ENCODE data around the gene CCDC110. TPM values are rescaled to one million over a fixed set of nuclear protein-coding genes. Genes with fewer than 3 reads are reported as not detected.

CCDC110 gene
- total and polyA plus RNA-seq, 7 donors, result 0.69 to 9.3 (median 1.6) TPM

DNA sequence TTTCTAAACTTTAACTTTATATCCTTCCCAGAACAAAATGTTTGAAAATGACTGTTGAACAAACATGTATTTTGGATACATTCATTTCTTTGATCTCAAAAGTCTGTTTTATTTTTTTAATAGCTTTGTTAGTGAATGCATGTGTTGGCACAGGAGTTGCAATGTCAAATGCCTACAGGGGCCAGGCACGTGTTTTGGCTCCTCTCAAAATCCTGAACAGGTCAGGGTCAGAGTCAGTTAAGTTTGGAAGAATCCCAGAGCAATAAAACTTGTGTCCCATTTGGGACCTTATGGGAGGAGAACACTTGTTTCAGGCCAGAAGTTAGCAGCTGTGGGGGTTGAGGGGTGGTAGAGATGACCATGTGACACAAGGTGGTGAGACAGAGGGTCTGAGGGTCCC, 29.0 kb upstream of the CCDC110 start:
- WGBS, 2 donors, result 35 to 61% methylated on average over 1 of the region's 1 CpG
- peaks cover 0 to 6% (median 2%) of the 10 kb centered on the region in 4 donors for H3K9me3 ChIP-seq
- TF ChIP-seq, protein P1, sequence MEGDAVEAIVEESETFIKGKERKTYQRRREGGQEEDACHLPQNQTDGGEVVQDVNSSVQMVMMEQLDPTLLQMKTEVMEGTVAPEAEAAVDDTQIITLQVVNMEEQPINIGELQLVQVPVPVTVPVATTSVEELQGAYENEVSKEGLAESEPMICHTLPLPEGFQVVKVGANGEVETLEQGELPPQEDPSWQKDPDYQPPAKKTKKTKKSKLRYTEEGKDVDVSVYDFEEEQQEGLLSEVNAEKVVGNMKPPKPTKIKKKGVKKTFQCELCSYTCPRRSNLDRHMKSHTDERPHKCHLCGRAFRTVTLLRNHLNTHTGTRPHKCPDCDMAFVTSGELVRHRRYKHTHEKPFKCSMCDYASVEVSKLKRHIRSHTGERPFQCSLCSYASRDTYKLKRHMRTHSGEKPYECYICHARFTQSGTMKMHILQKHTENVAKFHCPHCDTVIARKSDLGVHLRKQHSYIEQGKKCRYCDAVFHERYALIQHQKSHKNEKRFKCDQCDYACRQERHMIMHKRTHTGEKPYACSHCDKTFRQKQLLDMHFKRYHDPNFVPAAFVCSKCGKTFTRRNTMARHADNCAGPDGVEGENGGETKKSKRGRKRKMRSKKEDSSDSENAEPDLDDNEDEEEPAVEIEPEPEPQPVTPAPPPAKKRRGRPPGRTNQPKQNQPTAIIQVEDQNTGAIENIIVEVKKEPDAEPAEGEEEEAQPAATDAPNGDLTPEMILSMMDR (IDR thresholded peaks at IDR 0.05), result no peak
- TF ChIP-seq POLR2A (IDR thresholded peaks at IDR 0.05) (no peak), POLR2AphosphoS5 (IDR thresholded peaks at IDR 0.05) (no peak), EP300 (IDR thresholded peaks at IDR 0.05) (no peak)
- intact Hi-C loops (cut with DNase I), result no loop called here
- DNase-seq, result no peak
- H3K4me3 ChIP-seq, result no peak overlapping the region
- H3K4me1 ChIP-seq, result peaks cover 0 to 14% (median 7%) of the 10 kb centered on the region in 4 donors
- H3K27ac ChIP-seq, result peak overlapping the region in 2 of 4 donors; percentile 8 to 17
- peaks cover 6 to 26% (median 12%) of the 10 kb centered on the region in 4 donors for H3K36me3 ChIP-seq
- no peaks in the 10 kb centered on the region for H3K27me3 ChIP-seq

DNA sequence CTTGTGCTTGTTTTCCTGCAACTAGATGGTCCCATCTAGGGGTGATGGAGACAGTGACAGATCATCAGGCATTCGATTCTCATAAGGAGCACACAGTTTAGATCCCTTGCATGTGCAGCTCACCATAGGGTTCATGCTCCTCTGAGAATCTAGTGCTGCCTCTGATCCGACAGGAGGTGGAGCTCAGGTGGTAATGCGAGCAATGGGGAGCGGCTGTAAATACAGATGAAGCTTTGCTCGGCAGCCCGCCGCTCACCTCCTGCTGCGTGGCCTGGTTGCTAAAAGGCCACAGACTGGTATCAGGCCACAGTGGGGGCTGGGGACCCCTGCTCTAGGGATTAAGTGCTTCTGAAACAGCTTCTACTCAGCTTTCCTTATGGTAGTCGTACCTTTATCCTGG, 28.5 kb upstream of the CCDC110 start:
- H3K4me1 ChIP-seq, result peaks cover 0 to 12% (median 5%) of the 10 kb centered on the region in 4 donors
- DNase-seq, result no peak
- 95 to 96% methylated on average over 9 of the region's 9 CpGs for whole genome bisulfite sequencing, 2 donors
- H3K27ac ChIP-seq, result peak overlapping the region in 1 of 4 donors; percentile 17
- no peak overlapping the region for H3K4me3 ChIP-seq
- intact Hi-C loops (cut with DNase I), result no loop called here
- H3K9me3 ChIP-seq, result peaks cover 0 to 6% (median 2%) of the 10 kb centered on the region in 4 donors
- H3K36me3 ChIP-seq, result peaks cover 6 to 26% (median 11%) of the 10 kb centered on the region in 4 donors
- H3K27me3 ChIP-seq, result no peaks in the 10 kb centered on the region
- TF ChIP-seq POLR2AphosphoS5 (IDR thresholded peaks at IDR 0.05) (no peak), POLR2A (IDR thresholded peaks at IDR 0.05) (no peak), EP300 (IDR thresholded peaks at IDR 0.05) (no peak)
- TF ChIP-seq, protein P1 (IDR thresholded peaks at IDR 0.05), result no peak

DNA sequence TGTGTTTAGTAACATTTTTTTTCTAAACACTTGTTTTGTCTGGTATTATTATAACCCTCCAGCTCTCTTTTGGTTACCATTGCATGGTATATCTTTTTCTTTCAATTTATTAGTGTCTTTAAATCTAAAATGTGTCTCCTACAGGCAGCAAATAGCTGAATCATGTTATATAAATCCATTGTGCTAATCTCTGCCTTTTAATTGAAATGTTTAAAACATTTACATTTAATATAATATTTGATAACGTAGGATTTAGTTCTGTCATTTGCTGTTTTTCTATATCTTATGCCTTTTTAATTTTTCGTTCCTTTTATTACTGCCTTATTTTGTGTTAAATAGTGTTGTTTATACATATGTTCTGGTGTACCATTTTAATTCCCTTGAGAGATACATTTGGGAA, 17.1 kb upstream of the CCDC110 start:
- Histone ChIP-seq H3K9me3 (peaks cover 0 to 4% (median 2%) of the 10 kb centered on the region in 4 donors), H3K27ac (no peak overlapping the region), H3K4me1 (no peaks in the 10 kb centered on the region), H3K4me3 (no peak overlapping the region), H3K27me3 (no peaks in the 10 kb centered on the region), H3K36me3 (no peaks in the 10 kb centered on the region)
- TF ChIP-seq, protein P1 (IDR thresholded peaks at IDR 0.05), result no peak
- TF ChIP-seq EP300 (IDR thresholded peaks at IDR 0.05) (no peak), POLR2A (IDR thresholded peaks at IDR 0.05) (no peak), POLR2AphosphoS5 (IDR thresholded peaks at IDR 0.05) (no peak)
- 71 to 92% methylated on average over 2 of the region's 2 CpGs for WGBS, 2 donors
- no peak for DNase-seq
- intact Hi-C loops (cut with DNase I), result no loop called here

DNA sequence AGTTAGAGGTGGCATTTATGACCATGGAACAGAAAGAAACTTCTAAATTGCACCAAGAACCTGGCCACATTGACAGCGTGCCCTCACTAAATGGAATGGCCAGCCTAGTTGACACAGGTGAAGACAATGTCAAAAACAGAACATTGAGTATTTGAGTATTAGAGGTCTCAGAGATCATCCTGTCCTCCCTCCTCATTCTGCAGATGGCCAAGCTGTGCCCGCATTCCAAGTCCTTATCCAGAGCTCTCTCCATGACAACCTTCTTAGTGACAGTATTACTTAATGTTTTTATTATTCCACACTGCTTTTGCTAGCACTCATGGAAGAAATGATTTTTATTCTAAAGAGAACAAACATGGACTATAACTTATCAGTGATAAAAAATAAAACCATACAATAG, 9.9 kb upstream of the CCDC110 start:
- 70 to 91% methylated on average over 2 of the region's 2 CpGs for WGBS, 2 donors
- H3K4me3 ChIP-seq, result no peak overlapping the region
- no peak for DNase-seq
- H3K9me3 ChIP-seq, result no peaks in the 10 kb centered on the region
- no peaks in the 10 kb centered on the region for H3K4me1 ChIP-seq
- no peak for TF ChIP-seq POLR2AphosphoS5 (IDR thresholded peaks at IDR 0.05)
- no peak for TF ChIP-seq EP300 (IDR thresholded peaks at IDR 0.05)
- no peak for TF ChIP-seq POLR2A (IDR thresholded peaks at IDR 0.05)
- TF ChIP-seq, protein P1 (IDR thresholded peaks at IDR 0.05), result no peak
- H3K36me3 ChIP-seq, result no peaks in the 10 kb centered on the region
- H3K27ac ChIP-seq, result no peak overlapping the region
- H3K27me3 ChIP-seq, result no peaks in the 10 kb centered on the region
- intact Hi-C loops (cut with DNase I), result no loop called here
